HT1080 (cell line): Measurements from ENCODE around the gene CCDC28B. TPM values are rescaled to one million over a fixed set of nuclear protein-coding genes. Genes with fewer than 3 reads are reported as not detected.

Source experiments
- DNase-seq: peaks from one replicate; pipeline ENCODE4 v3.0.0-alpha.2; 2015; ENCODE audit warnings: low read depth
- total RNA-seq: library from RNA; depleted of rRNA; stranded (reverse); fragments of >200 nt; shearing (Covaris generic); gene quantifications from 2 replicates; pipeline ENCODE4 v1.2.3, GENCODE V29; 2014

The CCDC28B gene
- total RNA-seq, 1 experiment from 2014 or later = 14.0 TPM

DNA sequence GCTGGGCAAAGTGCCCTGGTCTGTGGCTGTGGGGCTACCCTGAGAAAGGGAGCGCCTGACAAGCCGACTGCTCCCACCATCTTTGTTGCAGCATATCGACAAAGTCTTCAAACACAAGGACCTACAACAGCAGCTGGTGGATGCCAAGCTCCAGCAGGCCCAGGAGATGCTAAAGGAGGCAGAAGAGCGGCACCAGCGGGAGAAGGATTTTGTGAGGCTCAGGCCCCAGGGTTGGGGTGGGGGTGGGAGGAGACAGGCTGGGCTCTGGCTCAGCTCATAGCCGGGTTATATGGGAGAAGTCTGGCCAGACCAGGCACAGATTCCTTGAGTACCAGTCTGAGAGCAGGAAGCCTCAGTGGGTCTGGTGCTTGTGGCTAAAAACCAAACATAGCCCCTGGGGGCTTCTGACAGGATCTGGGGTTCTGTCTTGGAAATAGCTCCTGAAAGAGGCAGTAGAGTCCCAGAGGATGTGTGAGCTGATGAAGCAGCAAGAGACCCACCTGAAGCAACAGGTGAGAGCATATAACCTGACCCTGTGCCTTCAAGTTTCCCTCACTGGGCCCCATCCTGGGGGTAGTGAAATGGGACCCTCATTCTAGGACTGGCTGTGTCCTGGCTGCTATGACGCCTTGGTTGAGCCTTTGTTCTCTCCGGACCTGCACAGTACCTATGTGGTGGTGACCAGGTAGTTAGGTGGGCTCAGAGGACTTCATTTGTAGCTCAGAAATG lies 8.0 kb upstream of the CCDC28B start:
- no peak for DNase-seq

DNA sequence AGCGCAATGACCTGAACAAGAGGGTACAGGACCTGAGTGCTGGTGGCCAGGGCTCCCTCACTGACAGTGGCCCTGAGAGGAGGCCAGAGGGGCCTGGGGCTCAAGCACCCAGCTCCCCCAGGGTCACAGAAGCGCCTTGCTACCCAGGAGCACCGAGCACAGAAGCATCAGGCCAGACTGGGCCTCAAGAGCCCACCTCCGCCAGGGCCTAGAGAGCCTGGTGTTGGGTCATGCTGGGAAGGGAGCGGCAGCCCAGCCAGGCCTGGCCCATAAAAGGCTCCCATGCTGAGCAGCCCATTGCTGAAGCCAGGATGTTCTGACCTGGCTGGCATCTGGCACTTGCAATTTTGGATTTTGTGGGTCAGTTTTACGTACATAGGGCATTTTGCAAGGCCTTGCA lies 5.4 kb upstream of the CCDC28B start:
- no peak for DNase-seq

DNA sequence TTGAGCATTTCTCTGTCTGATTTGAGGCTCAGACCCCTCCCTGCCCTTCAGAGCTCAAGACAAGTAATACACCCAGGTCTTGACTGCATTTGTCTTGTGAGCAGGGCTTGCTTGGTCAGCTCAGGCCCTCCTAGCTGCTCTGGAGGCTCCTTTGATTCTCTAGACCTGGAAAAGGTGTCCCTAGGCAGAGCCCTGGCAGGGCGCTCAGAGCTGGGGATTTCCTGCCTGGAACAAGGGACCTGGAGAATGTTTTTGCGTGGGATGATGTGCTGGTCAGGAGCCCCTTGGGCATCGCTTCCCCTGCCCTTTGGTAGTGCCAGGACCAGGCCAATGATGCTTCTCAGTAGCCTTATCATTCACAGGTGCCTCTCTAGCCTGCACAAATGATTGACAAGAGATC lies 4.9 kb upstream of the CCDC28B start:
- no peak for DNase-seq

DNA sequence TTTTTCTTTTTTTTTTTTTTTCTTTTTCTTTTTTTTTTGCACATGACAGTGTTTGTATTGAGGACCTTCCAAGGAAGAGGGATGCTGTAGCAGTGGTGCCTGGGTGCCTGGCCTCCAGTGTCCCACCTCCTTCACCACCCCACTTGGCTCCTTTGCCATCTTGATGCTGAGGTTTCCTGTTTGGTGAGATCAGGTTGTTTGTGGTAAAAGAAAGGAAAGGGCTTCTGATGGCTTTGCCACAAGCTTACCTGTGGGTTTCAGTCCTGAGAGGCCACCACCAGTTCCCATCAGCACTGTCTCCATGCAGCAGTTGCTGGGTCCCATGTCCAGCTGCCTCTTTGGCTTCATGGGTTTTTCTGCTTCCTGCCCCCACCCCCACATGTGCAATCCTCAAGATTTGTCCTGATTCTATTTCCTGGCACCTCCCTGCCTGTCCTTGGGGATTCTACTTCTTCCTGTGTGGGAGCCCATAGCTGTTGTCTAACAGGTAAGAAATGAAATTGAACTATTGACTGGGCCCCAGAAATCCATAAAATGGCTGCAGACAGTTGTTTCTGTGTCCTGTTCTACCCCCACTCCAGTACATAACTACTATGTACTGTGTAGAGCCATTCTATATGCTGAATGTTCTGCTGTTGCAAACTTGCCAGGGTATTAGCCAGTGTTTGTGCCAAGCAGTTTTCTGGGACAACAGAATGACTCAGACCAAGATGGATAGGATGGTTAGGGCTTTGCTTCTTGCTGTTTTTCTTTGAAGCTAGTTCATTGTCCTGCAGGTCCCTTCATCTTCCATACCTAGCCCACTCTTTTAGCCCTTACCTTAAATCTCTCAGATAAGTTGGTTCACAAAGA lies 4.2 kb upstream of the CCDC28B start:
- no peak for DNase-seq

DNA sequence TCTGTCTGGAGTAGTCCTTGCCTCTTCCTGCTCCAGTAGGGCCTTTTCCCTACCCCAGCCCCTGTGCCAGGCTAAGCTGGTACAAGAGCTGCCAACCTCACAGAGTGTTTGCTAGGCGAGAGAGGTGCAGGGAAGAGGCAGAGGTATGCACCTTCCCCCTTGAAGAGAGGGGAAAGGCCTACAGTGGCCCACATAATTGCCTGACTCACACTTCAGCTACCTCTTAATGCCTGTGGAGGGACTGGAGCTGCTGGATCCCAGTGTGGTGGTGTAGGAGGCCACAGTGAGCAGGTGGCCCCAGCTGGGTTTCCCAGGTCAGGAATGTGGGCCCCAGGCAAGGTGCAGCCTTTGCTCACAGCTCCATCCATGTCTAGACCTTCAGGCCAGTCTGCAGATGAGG lies 3.3 kb upstream of the CCDC28B start:
- DNase-seq = no peak

DNA sequence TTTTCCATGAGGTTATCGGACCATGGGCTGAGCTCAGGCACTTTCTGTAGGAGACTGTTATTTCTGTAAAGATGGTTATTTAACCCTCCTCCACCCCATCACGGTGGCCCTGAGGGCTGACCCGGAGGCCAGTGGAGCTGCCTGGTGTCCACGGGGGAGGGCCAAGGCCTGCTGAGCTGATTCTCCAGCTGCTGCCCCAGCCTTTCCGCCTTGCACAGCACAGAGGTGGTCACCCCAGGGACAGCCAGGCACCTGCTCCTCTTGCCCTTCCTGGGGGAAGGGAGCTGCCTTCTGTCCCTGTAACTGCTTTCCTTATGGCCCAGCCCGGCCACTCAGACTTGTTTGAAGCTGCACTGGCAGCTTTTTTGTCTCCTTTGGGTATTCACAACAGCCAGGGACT lies 2.6 kb upstream of the CCDC28B start:
- no peak for DNase-seq

DNA sequence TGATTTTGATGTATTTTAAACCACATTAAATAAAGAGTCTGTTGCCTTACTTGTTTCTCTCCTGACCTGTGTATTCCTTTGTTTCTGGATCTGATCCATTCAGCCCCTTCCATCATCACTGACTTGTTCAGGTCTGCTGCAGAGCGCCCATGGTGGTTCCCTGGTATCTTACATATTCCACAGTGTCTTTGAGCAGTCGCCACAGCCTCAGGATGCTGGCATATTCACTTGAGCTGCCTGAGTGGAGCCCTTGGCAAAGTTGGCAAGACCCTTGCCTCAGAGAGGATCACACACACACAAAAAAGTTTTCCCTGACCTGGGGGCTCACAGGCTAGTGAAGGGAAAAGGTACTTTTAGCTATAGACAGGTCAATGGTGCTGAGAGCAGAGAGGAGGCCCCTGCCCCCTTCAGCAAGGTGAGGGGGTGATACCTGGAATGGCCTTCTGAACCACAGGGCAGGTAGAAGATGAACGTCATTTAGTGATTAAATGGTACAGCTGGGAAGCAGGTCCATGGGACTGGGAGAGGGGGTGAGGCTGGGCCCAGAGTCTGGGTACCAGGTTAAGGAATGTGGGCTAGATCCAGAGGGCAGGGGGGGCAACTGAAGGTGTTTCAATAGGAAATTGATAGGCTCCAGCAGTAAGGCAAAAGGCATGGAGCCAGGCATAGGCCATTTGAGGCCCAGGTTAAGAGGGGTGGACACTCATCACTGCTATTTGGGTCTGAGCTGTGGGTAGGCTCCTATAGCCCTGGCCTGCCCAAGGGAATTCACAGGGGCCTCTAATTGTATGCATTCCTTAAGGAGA lies 2.0 kb upstream of the CCDC28B start:
- DNase-seq = no peak

DNA sequence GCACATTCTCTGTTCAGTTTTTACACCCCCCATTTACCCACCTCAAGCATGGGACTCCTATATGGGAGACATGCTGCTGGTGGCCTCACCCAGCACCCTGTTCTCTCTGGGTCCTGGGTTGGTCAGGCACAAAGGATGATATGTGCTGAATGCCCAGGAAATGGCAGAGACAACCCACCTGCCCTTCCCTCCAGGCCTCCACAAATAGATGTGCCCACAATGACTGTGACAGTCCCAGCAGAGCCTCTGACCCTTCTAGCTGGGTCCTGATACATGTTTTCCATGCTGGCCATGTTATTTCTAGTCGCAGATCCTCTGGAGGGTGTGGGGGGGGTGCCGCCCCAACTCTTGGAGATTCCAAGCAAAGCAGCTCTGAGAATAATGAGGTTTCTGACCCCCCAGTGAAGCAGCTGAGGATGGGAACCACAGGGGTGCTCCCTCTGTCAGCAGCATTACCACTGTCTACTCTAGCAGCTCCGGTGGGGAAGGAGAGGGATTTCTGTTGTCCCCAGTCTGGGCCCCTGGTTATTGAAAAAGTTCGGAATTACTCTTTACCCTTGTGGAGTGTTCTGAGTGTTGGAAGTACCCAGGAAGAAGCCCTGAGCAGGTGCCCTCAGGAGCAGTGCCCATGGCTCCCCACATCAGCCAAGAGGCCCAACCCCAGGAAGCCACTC lies 1.2 kb upstream of the CCDC28B start:
- DNase-seq = no peak

DNA sequence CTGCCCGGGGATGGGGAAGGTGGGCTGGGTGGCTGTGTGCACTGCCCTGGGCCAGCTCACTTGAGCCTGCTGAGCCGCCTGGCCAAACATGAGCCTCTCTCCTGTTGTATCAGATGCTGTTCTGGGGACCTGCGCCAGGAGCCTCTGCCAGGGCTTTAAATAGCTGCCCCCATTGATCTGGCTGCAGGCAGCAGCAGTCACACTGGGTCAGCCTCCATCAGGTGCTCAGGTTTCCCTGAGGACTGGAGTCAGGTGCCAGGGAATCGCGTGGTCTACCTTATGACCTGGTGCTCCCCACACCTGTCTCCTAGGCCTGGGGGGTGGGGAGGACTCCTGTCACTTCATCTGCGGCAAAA lies 700 bp upstream of the CCDC28B start:
- no peak for DNase-seq

DNA sequence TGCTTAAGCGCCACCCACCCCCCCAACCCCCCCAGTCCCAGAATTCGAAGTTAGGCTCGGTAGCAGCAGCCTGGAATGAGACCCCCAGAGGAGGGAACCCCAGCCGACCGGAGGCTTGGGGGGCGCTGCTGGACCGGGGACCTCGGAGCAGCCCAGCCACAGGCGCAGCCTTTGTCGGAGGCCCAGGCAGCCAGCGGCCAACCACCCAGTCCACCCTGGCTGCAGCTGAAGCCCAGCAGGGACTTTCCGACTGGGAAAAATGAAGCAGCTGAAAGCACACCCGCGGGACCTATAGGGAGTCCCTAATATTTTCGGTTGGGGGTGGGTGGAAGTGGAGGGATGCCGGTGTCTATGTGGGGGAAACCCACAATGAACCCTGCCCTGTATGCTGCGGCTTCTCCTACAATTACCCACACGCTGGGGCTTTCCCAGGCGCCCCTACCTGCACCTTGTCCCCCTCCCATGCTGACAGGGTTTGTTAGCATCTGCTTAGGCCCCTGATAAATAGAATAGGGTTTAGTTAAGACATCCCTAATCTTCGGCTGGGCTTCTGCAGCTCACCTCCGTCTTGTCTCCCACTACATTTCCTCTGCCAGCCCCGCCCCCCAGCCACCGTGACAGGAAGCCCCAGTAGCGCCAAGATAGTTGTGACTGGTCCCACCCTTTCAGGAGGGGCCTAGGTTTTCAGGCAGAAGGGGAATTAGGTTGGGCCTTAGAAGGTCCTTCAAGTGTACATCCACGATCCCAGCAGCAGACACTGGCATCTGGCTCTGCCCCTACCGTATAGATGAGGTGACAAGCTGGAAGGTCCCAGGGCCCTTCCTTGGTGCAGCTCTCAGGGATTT lies 838 bp downstream of the CCDC28B start:
- DNase-seq = peak; percentile 41

DNA sequence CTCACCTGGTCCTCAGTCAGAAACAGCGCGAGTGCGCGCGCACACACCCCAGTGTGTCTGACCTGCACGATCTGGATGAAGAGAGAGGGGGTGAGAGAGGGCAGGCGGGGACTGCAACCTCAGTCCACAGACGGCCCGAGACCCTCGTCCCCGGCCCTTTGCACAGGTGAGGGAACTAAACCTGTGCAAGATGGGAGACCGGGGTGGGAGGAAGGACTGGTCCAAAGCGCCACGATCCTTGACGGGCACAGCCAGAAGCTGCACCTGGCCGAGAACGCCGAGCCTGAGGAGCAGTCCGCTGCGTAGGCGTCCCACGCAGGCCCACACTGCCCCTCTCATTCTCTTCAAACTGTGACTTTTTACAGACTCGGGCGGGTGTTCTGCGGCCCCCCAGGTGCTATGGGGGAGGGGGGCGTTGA lies 4.6 kb downstream of the CCDC28B start:
- no peak for DNase-seq

DNA sequence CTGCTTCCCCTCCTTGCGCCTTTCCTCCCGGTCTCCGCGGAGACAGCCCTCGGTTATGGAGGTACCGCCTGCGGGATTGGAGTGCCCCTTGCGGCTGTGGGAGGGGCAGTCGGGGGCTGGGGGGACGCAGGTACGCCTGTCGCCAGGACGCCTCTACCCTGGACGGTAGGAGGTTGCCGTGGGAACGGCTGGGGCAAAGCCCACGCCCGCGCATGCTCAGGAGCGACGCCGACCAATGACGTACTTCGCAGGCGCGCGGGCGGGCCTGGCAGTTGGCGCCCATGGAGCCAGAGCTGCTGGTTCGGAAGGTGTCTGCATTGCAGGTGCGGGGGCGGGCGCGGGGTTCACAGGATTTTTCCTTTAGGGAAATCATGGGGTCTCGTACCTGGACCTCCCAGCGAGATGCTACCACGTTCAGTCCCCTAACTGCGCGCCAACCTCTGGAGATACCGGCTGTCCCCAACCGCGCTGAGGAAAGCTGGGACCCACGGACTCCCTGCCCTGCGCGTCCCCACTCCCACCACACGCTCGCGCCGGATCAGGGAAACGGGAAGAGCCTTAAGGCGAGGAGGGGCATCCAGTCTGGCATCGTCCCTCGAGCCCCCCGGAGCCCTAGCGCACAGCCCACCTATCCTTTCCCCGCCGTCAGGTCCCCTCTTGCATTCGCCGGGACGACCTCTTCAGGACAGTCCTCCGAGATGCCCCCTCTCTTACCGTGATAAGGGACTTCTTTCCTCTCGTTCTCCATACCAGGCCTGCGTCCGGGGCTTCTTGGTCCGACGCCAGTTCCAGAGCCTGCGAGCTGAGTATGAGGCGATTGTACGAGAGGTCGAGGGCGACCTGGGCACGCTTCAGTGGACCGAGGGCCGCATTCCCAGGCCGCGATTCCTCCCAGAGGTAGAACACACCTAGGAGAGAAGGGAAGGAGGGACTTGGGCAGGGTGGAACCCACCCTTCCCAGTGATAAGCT lies 5.3 kb downstream of the CCDC28B start, which contains the start of gene IQCC:
Gene IQCC, plus strand, starts transcription at position 271 of the 970 bp plus-strand sequence. Its CDS starts 11 bp downstream, at position 282.
- peak; percentile 73 for DNase-seq

DNA sequence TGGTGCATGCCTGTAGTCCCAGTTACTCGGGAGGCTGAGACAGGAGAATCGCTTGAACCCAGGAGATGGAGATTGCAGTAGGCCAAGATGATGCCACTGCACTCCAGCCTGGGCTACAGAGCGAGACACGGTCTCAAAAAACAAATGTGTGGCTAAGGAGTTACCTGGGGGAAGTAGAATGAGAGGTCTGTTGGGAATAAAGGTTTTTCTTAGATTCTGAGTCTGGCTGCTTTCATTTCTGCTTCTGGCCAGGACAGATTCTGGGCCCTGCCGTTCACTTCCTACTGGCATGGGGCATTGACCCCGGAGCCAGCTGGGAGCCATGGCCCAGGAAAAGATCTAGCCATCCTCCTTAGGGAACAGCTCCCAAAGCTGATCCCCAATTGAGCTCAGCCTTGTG lies 8.1 kb downstream of the CCDC28B start:
- no peak for DNase-seq

DNA sequence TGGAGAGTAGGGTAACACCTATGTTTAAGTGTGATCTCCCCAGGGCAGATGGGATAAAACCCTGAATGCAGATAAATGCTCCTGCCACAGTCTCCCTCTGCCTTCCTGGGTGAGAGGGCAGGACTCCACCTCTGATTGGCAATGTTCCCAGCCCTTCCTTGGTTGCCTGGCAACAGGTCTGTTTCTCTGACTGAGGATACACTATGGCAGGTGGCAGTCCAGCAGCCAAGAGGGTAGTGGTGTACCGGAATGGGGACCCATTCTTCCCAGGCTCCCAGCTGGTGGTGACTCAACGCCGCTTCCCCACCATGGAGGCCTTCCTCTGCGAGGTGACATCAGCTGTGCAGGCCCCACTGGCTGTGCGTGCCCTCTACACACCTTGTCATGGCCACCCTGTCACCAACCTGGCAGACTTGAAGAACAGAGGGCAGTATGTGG lies 8.5 kb downstream of the CCDC28B start, which contains the start of gene DCDC2B:
Gene DCDC2B, plus strand, starts transcription at position 199 of the 438 bp plus-strand sequence. Its CDS starts 5 bp downstream, at position 204.
- peak; percentile 65 for DNase-seq

DNA sequence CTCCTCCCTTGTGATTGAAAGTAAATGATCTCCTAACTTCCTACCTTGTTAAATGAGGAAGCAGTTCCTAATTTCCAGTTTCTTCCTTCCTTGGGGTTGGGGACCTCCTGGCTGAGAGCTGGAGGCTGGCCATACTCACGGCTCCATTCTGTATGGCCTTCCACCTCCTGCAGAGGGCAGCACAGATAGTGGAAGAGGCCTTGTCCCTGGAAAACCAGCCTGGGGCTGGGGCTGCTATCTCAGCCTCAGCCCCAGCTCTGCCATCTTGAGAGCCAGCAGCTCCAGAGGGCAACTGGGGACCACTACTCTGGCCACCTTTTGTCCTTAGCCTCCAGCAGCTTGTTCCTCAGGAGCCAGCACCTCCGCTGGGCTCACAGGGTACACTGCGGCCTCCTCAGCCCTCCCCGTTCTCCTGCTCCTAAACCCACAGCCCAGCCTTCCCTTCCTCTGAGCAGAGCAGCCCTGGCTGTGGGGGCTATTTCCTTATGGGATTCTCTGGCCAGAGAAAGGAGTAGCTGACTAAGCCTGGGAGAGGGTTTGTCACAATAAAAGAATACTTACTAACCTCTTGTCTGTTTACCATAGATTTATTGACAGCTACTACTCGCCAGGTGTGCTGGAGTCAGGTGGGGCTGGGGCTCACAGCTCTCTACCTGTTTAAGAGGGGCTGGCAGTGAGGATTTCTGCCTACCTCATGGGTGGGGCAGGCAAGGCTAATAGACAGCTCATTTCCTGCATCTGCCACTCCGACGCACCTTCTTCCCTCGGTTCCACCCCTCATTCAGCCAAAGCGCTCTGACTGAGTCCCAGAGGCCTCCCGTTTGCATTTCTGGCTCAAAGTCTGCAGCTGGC lies 15.5 kb downstream of the CCDC28B start:
- DNase-seq = peak; percentile 65

DNA sequence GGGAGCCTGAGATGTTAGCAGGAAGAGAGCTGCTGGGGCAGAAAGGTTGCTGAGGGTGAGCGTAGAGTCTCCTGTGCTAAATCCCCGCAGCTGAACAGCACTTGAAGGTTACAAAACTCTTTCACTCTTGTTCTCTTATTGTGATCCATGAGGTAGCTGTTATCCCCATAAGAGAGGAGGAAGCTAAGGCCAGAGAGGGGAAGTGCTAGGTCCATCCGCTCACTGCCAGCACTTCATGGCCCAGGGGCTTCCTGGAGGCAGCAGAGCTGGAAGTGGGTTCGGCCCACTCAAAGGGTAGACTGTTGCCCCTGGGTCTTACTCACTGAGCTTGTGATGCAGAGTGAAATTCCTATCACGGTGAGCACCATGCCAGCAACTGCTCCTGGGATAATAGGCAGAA lies 16.2 kb downstream of the CCDC28B start:
- no peak for DNase-seq

DNA sequence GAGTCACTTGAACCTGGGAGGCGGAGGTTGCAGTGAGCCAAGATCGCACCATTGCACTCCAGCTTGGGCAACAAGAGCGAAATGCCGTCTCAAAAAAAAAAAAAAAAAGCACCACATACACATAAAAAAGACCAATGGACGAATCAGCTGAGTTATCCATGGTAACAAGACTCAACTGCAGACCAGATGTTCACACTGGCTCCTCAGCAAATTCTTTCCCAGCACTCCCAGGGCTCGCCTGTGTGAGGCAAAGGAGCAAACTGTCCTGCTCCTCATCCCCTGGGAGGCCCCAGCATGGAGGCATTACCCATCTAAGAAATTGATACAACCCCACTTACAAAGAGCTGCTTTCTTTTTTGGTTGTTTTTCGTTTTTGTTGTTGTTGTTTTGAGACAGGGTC lies 18.6 kb downstream of the CCDC28B start:
- DNase-seq = no peak
